ENCODE results near the gene SLC35A3.

The SLC35A3 gene

DNA sequence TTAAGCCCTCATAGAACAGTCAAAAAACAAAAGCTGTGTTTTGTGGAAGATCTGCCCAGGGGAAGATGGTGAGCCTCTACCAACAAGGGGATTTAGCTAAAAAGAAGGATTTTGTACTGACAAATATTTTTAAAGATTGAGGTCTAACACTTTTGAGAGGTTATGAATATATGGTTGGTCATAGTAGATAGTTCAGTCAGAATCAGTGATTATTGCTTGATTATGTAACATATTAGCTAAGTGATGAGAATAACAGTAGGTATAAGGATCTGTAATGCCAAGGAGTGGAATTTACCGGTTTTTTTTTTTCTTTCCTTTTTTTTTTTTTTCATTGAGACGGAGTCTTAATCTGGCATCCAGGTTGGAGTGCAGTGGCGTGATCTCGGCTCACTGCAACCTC, 83.9 kb downstream of the SLC35A3 start:
- Histone ChIP-seq H4K20me1 (ENCODE audit: insufficient read depth, low read length) (peaks cover 23% of the 10 kb centered on the region), H3K27me3 (ENCODE audit: insufficient read depth, low read length, poor library complexity) (no peaks in the 10 kb centered on the region), H2AFZ (ENCODE audit: low read depth, low read length) (no peak overlapping the region), H3K4me2 (ENCODE audit: insufficient read depth, low read length) (no peak overlapping the region), H3K9ac (ENCODE audit: low read depth, low read length) (no peak overlapping the region), H3K79me2 (ENCODE audit: insufficient read depth, low read length) (peaks cover 95% of the 10 kb centered on the region), H3K36me3 (ENCODE audit: insufficient read depth, low read length) (peaks cover 41% of the 10 kb centered on the region), H3K9me3 (ENCODE audit: insufficient read depth, low read length, severe bottlenecking) (no peaks in the 10 kb centered on the region), H3K4me1 (ENCODE audit: insufficient read depth, low read length) (peaks cover 10% of the 10 kb centered on the region; the same call in 1 of the 2 replicates), H3K27ac (ENCODE audit: low read length) (no peak overlapping the region), H3K4me3 (ENCODE audit: low read depth in 1 of 2, low read length in 2 of 2) (no peak overlapping the region)
- no peak for TF ChIP-seq EZH2 (IDR thresholded peaks at IDR 0.05; ENCODE audit: borderline replicate concordance, low read depth, low read length, severe bottlenecking)
- TF ChIP-seq, protein P1, sequence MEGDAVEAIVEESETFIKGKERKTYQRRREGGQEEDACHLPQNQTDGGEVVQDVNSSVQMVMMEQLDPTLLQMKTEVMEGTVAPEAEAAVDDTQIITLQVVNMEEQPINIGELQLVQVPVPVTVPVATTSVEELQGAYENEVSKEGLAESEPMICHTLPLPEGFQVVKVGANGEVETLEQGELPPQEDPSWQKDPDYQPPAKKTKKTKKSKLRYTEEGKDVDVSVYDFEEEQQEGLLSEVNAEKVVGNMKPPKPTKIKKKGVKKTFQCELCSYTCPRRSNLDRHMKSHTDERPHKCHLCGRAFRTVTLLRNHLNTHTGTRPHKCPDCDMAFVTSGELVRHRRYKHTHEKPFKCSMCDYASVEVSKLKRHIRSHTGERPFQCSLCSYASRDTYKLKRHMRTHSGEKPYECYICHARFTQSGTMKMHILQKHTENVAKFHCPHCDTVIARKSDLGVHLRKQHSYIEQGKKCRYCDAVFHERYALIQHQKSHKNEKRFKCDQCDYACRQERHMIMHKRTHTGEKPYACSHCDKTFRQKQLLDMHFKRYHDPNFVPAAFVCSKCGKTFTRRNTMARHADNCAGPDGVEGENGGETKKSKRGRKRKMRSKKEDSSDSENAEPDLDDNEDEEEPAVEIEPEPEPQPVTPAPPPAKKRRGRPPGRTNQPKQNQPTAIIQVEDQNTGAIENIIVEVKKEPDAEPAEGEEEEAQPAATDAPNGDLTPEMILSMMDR (IDR thresholded peaks at IDR 0.05; ENCODE audit: borderline replicate concordance, extremely low read depth, low read length, poor library complexity, severe bottlenecking), result no peak
- DNase-seq (no peak), ATAC-seq (ENCODE audit: insufficient read depth, low read depth) (no peak)

GRCh38 chr1:100061681-100062080, 91.9 kb downstream of the SLC35A3 start:
- no peaks in the 10 kb centered on the region for H3K4me1 ChIP-seq (ENCODE audit: insufficient read depth, low read length)
- no peak for TF ChIP-seq EZH2 (IDR thresholded peaks at IDR 0.05; ENCODE audit: borderline replicate concordance, low read depth, low read length, severe bottlenecking)
- TF ChIP-seq, protein P1 (IDR thresholded peaks at IDR 0.05; ENCODE audit: borderline replicate concordance, extremely low read depth, low read length, poor library complexity, severe bottlenecking), result no peak
- peaks cover 4% of the 10 kb centered on the region; the same call in 1 of the 2 replicates for H4K20me1 ChIP-seq (ENCODE audit: insufficient read depth, low read length)
- H3K79me2 ChIP-seq (ENCODE audit: insufficient read depth, low read length), result peaks cover 63% of the 10 kb centered on the region
- ATAC-seq (ENCODE audit: insufficient read depth, low read depth) (no peak), DNase-seq (no peak)
- H3K27ac ChIP-seq (ENCODE audit: low read length), result no peak overlapping the region
- H3K9ac ChIP-seq (ENCODE audit: low read depth, low read length), result no peak overlapping the region
- no peaks in the 10 kb centered on the region for H3K27me3 ChIP-seq (ENCODE audit: insufficient read depth, low read length, poor library complexity)
- peaks cover 91% of the 10 kb centered on the region for H3K36me3 ChIP-seq (ENCODE audit: insufficient read depth, low read length)
- no peak overlapping the region for H2AFZ ChIP-seq (ENCODE audit: low read depth, low read length)
- H3K9me3 ChIP-seq (ENCODE audit: insufficient read depth, low read length, severe bottlenecking), result no peaks in the 10 kb centered on the region
- H3K4me2 ChIP-seq (ENCODE audit: insufficient read depth, low read length), result no peak overlapping the region
- H3K4me3 ChIP-seq (ENCODE audit: low read depth in 1 of 2, low read length in 2 of 2), result no peak overlapping the region

GRCh38 chr1:100065183-100065968, 95.6 kb downstream of the SLC35A3 start:
- ATAC-seq (ENCODE audit: insufficient read depth, low read depth) (no peak), DNase-seq (no peak)
- no peak for TF ChIP-seq EZH2 (IDR thresholded peaks at IDR 0.05; ENCODE audit: borderline replicate concordance, low read depth, low read length, severe bottlenecking)
- TF ChIP-seq, protein P1 (IDR thresholded peaks at IDR 0.05; ENCODE audit: borderline replicate concordance, extremely low read depth, low read length, poor library complexity, severe bottlenecking), result no peak
- Histone ChIP-seq H4K20me1 (ENCODE audit: insufficient read depth, low read length) (0 out of 2 replicates have a peak, but pooled peaks cover 3% of the 10 kb centered on the region), H3K9ac (ENCODE audit: low read depth, low read length) (no peak overlapping the region), H2AFZ (ENCODE audit: low read depth, low read length) (no peak overlapping the region), H3K27me3 (ENCODE audit: insufficient read depth, low read length, poor library complexity) (no peaks in the 10 kb centered on the region), H3K27ac (ENCODE audit: low read length) (no peak overlapping the region), H3K4me3 (ENCODE audit: low read depth in 1 of 2, low read length in 2 of 2) (no peak overlapping the region), H3K4me1 (ENCODE audit: insufficient read depth, low read length) (no peaks in the 10 kb centered on the region), H3K4me2 (ENCODE audit: insufficient read depth, low read length) (no peak overlapping the region), H3K79me2 (ENCODE audit: insufficient read depth, low read length) (peaks cover 40% of the 10 kb centered on the region), H3K9me3 (ENCODE audit: insufficient read depth, low read length, severe bottlenecking) (no peaks in the 10 kb centered on the region), H3K36me3 (ENCODE audit: insufficient read depth, low read length) (peaks cover 96% of the 10 kb centered on the region)
